Tibial nerve (tissue), 3 donors: ENCODE measurements around the gene STON1.

Experiments used
- CTCF ChIP-seq, 5 experiments: fragments of 200-600 bp in 3 of 5; fragments of 450-650 bp in 2 of 5; sonication (generic) in 3 of 5; IDR thresholded peaks; one replicate each; pipeline ENCODE4 v1.5.1; 2016 to 2019; ENCODE audit warnings: antibody characterized with exemption in 5 of 5, mild to moderate bottlenecking in 3 of 5, moderate library complexity in 2 of 5
- POLR2A ChIP-seq, 2 donors: fragments of 450-650 bp; IDR thresholded peaks; one replicate each; pipeline ENCODE4 v1.6.1; 2017; ENCODE audit warnings: antibody characterized with exemption in 2 of 2, mild to moderate bottlenecking in 2 of 2, moderate library complexity in 2 of 2

- no peak for TF ChIP-seq CTCF (IDR thresholded peaks at IDR 0.05)
- no peak for TF ChIP-seq POLR2A (IDR thresholded peaks at IDR 0.05)
These were observed 28.5 kb downstream of the STON1 start for GRCh38 chr2:48558456-48558855.
